KMS-11 (cell line): ENCODE results near the gene CNTNAP5.

Experiments used
- H2AFZ ChIP-seq: fragments of 200-600 bp; sonication (generic); 2 replicates; pipeline ENCODE4 v1.6.1; 2016; ENCODE audit warnings: antibody characterized with exemption, mixed run types, low read depth
- H3K27ac ChIP-seq: fragments of 200-600 bp; sonication (generic); 2 replicates; pipeline ENCODE4 v1.6.1; 2016; ENCODE audit warnings: mild to moderate bottlenecking, mixed run types
- H3K27me3 ChIP-seq: fragments of 200-600 bp; sonication (generic); 2 replicates; pipeline ENCODE4 v1.6.1; 2017; ENCODE audit warnings: mild to moderate bottlenecking, low read depth, mixed run types, moderate library complexity; ENCODE audit not compliant: insufficient read depth
- H3K36me3 ChIP-seq: fragments of 200-600 bp; sonication (generic); 2 replicates; pipeline ENCODE4 v1.6.1; 2017; ENCODE audit warnings: mild to moderate bottlenecking, mixed run types; ENCODE audit not compliant: insufficient read depth
- H3K4me1 ChIP-seq: fragments of 200-600 bp; sonication (generic); 2 replicates; pipeline ENCODE4 v1.6.1; 2016; ENCODE audit warnings: mild to moderate bottlenecking, low read depth, mixed run types; ENCODE audit not compliant: poor library complexity, severe bottlenecking
- H3K4me2 ChIP-seq: fragments of 200-600 bp; sonication (generic); 2 replicates; pipeline ENCODE4 v1.7.0; 2016; ENCODE audit warnings: mild to moderate bottlenecking, mixed run types
- H3K4me3 ChIP-seq: fragments of 200-600 bp; sonication (generic); IDR thresholded peaks from 2 replicates; pipeline ENCODE4 v1.6.1; 2017; ENCODE audit warnings: low read depth, low read length, mixed read lengths; ENCODE audit not compliant: insufficient read depth
- H3K79me2 ChIP-seq: fragments of 200-600 bp; sonication (generic); 2 replicates; pipeline ENCODE4 v1.6.1; 2016; ENCODE audit warnings: low read depth, mixed run types; ENCODE audit not compliant: insufficient read depth
- H3K9ac ChIP-seq: fragments of 200-600 bp; sonication (generic); 2 replicates; pipeline ENCODE4 v1.6.1; 2016; ENCODE audit warnings: mild to moderate bottlenecking, mixed run types
- H4K20me1 ChIP-seq: fragments of 200-600 bp; sonication (generic); 2 replicates; pipeline ENCODE4 v1.6.1; 2016; ENCODE audit warnings: mild to moderate bottlenecking, mixed run types; ENCODE audit not compliant: insufficient read depth
- TF ChIP-seq, protein P1 (sequence below): fragments of 200-600 bp; sonication (generic); conservative IDR thresholded peaks from 2 replicates; pipeline ENCODE4 v1.6.1; 2017; ENCODE audit warnings: low read depth, mild to moderate bottlenecking, antibody characterized with exemption, low read length, moderate library complexity, mixed read lengths

CNTNAP5 gene

DNA sequence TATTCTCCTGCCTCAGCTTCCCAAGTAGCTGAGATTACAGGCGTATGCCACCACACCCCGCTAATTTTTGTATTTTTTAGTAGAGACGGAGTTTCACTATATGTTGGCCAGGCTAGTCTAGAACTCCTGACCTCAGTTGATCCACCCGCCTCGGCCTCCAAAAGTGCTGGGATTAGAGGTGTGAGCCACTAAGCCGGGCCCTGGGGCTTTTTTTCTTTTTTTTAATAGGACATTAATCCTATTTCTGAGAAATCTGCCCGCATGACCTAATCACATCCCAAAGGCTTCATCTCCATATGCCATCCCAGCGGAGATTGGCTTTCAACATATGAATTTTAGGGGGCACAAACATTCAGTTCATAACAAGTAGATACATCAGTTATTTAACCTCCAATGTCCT is 128.6 kb downstream of the CNTNAP5 start:
- TF ChIP-seq, protein P1, sequence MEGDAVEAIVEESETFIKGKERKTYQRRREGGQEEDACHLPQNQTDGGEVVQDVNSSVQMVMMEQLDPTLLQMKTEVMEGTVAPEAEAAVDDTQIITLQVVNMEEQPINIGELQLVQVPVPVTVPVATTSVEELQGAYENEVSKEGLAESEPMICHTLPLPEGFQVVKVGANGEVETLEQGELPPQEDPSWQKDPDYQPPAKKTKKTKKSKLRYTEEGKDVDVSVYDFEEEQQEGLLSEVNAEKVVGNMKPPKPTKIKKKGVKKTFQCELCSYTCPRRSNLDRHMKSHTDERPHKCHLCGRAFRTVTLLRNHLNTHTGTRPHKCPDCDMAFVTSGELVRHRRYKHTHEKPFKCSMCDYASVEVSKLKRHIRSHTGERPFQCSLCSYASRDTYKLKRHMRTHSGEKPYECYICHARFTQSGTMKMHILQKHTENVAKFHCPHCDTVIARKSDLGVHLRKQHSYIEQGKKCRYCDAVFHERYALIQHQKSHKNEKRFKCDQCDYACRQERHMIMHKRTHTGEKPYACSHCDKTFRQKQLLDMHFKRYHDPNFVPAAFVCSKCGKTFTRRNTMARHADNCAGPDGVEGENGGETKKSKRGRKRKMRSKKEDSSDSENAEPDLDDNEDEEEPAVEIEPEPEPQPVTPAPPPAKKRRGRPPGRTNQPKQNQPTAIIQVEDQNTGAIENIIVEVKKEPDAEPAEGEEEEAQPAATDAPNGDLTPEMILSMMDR, result no peak
- no peaks in the 10 kb centered on the region for H3K79me2 ChIP-seq
- H3K36me3 ChIP-seq, result no peaks in the 10 kb centered on the region
- no peak overlapping the region for H3K9ac ChIP-seq
- H3K27ac ChIP-seq, result no peak overlapping the region
- H3K4me3 ChIP-seq, result no peak overlapping the region
- no peak overlapping the region for H2AFZ ChIP-seq
- no peaks in the 10 kb centered on the region for H3K4me1 ChIP-seq
- no peak overlapping the region for H3K4me2 ChIP-seq
- H4K20me1 ChIP-seq, result no peaks in the 10 kb centered on the region
- H3K27me3 ChIP-seq, result no peaks in the 10 kb centered on the region

DNA sequence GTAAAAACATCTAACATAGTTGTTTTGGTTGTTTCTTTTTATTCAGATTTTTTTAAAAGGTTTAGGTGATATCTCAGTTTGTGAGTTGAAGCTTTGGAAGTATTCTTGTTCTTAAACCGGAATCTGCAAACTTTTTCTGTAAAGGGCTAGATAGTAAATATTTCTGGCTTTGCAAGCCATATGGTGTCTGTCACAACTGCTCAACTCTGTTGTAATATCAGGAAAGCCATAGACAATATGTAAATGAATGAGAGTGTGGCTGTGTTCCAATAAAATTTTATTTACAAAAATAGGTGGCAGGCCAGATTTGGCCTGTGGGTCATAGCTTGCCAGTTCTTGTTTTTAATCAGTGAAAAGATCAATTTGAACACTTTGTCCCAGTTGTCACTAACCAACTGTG is 134.1 kb downstream of the CNTNAP5 start:
- no peaks in the 10 kb centered on the region for H3K79me2 ChIP-seq
- H2AFZ ChIP-seq, result no peak overlapping the region
- no peak overlapping the region for H3K4me2 ChIP-seq
- H4K20me1 ChIP-seq, result no peaks in the 10 kb centered on the region
- H3K36me3 ChIP-seq, result no peaks in the 10 kb centered on the region
- no peaks in the 10 kb centered on the region for H3K4me1 ChIP-seq
- no peak overlapping the region for H3K4me3 ChIP-seq
- no peak overlapping the region for H3K9ac ChIP-seq
- TF ChIP-seq, protein P1, result no peak
- H3K27me3 ChIP-seq, result no peaks in the 10 kb centered on the region
- H3K27ac ChIP-seq, result no peak overlapping the region

DNA sequence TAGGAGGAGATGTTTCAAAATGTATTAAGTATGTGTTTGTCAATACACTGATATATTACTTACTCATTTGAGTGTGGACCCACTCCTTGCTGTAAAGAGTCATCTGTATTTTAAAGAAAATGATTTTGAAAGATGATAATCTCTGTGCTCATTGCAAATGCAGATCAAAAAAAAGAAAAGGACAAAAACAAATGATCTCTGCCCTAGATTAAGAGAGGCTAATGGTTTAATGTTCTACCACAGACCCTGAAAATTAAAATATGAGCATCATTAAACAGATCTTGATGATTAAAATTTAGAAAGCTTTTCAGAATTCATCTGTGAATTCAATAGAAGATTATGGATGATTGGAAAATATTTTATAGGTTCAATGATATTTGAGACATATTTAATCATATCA is 136.5 kb downstream of the CNTNAP5 start:
- Histone ChIP-seq H3K9ac (no peak overlapping the region), H2AFZ (no peak overlapping the region), H3K36me3 (no peaks in the 10 kb centered on the region), H3K79me2 (no peaks in the 10 kb centered on the region), H3K4me1 (no peaks in the 10 kb centered on the region), H4K20me1 (no peaks in the 10 kb centered on the region), H3K27ac (no peak overlapping the region), H3K27me3 (no peaks in the 10 kb centered on the region), H3K4me3 (no peak overlapping the region), H3K4me2 (no peak overlapping the region)
- TF ChIP-seq, protein P1, result no peak

DNA sequence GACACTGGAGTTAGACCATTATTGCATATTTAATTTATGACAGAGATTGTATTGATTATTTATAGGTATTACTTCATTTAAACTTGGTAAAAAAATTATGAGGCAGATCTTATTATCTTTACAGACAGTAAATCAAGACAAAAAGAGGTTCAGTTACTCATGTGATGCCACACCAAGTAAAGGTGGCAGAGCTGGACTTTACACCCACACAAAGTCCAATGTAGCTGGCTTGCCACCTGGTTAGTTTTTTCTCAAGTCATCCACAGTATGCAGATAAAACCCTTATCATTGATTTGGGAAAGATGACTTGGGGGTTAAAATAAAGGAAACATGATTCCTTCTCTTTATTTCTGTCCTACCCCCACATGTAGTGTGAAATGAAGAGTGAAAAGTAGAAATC is 137.2 kb downstream of the CNTNAP5 start:
- no peaks in the 10 kb centered on the region for H3K4me1 ChIP-seq
- no peak overlapping the region for H3K9ac ChIP-seq
- no peaks in the 10 kb centered on the region for H3K36me3 ChIP-seq
- H3K79me2 ChIP-seq, result no peaks in the 10 kb centered on the region
- H3K4me3 ChIP-seq, result no peak overlapping the region
- H3K4me2 ChIP-seq, result no peak overlapping the region
- TF ChIP-seq, protein P1, result no peak
- no peaks in the 10 kb centered on the region for H3K27me3 ChIP-seq
- no peak overlapping the region for H3K27ac ChIP-seq
- no peaks in the 10 kb centered on the region for H4K20me1 ChIP-seq
- no peak overlapping the region for H2AFZ ChIP-seq
